Bronchial epithelial cell (primary cell): ENCODE results near the gene C12orf60. TPM values are rescaled to one million over a fixed set of nuclear protein-coding genes. Genes with fewer than 3 reads are reported as not detected.
"Not testable (repeated sequence)": the region's sequence is repeated elsewhere in the genome, so short reads cannot be mapped to it uniquely, and the experiment has no call there.

Experiments used
- DNase-seq: peaks from one replicate; pipeline ENCODE4 v3.0.0-alpha.2; 2010; ENCODE audit warnings: low read depth
- FAIRE-seq: peaks from 2 replicates; lab custom pipeline; 2011; peaks lifted over from hg19 to GRCh38; lab: Jason Lieb, UNC
- H3K27me3 ChIP-seq: 2 replicates; pipeline ENCODE4 v1.5.1; 2011; ENCODE audit warnings: low read length; ENCODE audit not compliant: control insufficient read depth, insufficient read depth
- H3K36me3 ChIP-seq: 2 replicates; pipeline ENCODE4 v1.5.1; 2011; ENCODE audit warnings: low read length; ENCODE audit not compliant: control insufficient read depth, insufficient read depth
- H3K4me3 ChIP-seq: 2 replicates; pipeline ENCODE4 v1.5.1; 2011; ENCODE audit warnings: mild to moderate bottlenecking, low read depth, low read length, control low read depth
- total RNA-seq: library from RNA; depleted of rRNA; stranded (reverse); fragments of >200 nt; gene quantifications from 2 replicates; pipeline ENCODE4 v1.2.1, GENCODE V29; 2014
- TF ChIP-seq, protein P1 (sequence below): IDR thresholded peaks from 2 replicates; pipeline ENCODE4 v1.5.1; 2011; ENCODE audit warnings: mild to moderate bottlenecking, moderate library complexity, low read length, control low read depth, inconsistent platforms; ENCODE audit not compliant: insufficient read depth, severe bottlenecking

C12orf60 gene, protein sequence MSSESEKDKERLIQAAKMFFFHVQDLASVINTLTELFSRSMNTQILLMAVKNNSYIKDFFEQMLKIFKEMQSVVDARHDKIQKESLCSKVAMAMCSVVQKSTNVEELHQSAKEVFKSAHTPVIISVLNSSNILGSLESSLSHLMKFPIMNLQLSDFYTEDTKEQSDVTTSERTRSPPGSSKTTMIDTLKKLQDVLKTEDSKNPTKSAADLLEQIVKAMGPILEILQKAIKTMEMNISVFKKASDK
- total RNA-seq: 1.4 and 2.1 TPM in 2 replicates

DNA sequence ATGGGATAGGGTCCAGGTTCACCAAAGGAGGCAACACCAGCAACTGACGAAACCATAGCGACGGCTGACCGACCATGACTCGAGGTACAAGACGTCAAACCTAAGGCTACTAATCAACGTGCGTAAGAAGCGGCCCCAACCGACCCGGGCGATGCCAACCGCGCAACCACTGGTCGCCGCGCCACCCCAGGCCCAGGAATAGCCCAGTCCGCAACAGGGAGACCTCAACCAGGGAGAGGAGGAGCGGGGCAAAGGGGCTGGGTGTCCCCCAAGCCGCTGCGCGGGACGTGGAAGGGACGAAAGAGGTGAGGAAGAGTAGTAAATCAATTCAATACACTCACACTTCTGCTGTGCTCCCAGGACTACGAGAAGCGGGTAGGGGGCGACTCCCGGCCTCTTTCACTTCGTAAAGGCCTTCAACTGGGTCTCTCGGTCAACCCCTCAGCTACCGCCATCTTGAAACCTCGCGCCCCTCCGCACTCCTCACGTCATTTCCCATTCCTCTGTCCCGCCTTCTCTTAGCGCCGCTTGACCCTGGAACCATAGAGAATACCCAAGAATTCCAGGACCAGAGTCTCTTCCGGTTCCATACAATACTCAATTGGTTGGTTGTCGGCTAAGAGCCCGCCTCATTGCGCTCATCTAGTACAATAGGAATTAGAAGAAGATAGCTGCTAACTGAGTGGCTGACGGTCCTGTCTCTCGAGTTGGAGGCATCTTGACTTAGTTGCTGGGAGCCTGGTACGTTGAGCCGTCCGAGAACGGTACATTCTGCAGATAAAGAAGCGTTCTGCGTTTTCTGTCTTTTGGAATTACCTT, at the start of gene C12orf60, which contains the start of gene WBP11:
Gene C12orf60, plus strand, starts transcription at position 660 of the 819 bp plus-strand sequence. CDS start 19,266 bp downstream, outside the sequence.
Gene WBP11, minus strand, starts transcription at position 468 of the 819 bp plus-strand sequence. CDS start 2,095 bp downstream, outside the sequence.
- H3K27me3 ChIP-seq: no peaks in the 10 kb centered on the region
- peak within 1 kb of the TSS; percentile 80 for H3K4me3 ChIP-seq
- DNase-seq: peak; percentile 99
- FAIRE-seq: peak; percentile 81
- H3K36me3 ChIP-seq: peaks cover 2% of the 10 kb centered on the region
- TF ChIP-seq, protein P1, sequence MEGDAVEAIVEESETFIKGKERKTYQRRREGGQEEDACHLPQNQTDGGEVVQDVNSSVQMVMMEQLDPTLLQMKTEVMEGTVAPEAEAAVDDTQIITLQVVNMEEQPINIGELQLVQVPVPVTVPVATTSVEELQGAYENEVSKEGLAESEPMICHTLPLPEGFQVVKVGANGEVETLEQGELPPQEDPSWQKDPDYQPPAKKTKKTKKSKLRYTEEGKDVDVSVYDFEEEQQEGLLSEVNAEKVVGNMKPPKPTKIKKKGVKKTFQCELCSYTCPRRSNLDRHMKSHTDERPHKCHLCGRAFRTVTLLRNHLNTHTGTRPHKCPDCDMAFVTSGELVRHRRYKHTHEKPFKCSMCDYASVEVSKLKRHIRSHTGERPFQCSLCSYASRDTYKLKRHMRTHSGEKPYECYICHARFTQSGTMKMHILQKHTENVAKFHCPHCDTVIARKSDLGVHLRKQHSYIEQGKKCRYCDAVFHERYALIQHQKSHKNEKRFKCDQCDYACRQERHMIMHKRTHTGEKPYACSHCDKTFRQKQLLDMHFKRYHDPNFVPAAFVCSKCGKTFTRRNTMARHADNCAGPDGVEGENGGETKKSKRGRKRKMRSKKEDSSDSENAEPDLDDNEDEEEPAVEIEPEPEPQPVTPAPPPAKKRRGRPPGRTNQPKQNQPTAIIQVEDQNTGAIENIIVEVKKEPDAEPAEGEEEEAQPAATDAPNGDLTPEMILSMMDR: no peak

DNA sequence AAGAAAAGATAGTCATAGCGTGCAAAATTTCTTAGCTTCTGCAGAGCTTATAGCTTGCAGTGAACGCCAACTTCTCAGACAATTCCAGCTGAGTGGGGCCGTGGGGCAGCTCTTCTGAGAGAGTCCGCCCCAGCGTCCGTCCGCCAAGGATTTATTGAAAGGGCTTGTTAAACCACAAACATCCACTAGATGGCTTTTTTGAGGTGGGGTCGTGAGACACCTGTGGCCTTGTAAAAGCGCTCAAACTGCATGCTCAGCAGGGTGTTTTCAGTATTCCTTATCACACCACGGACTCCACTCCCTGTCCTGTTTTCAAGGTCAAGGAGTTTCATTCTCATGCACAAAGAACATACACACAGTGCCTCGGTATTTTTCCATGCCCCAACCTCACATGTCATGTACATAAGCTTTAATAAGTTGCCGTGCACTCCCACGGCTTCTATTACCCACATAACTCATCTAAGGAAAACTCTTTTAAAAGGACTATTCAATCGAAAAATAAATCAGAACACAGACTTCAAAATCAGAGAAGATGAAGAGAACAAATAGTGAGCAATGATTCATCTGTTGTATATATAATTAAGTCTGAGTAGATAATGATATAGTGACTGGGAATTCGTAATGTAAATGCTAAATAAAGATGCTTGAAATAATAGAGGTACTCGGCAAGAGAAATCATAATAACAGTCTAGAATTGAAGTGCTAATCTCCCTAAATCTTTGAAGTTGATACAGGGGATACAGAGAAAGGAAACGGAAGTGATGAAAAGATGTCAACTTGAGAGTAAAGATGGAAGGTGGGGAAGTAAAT, 46.9 kb upstream of the C12orf60 start:
- FAIRE-seq (no peak), DNase-seq (no peak)
- Histone ChIP-seq H3K36me3 (no peaks in the 10 kb centered on the region), H3K27me3 (no peaks in the 10 kb centered on the region), H3K4me3 (no peak overlapping the region)
- TF ChIP-seq, protein P1: peak; percentile 27

DNA sequence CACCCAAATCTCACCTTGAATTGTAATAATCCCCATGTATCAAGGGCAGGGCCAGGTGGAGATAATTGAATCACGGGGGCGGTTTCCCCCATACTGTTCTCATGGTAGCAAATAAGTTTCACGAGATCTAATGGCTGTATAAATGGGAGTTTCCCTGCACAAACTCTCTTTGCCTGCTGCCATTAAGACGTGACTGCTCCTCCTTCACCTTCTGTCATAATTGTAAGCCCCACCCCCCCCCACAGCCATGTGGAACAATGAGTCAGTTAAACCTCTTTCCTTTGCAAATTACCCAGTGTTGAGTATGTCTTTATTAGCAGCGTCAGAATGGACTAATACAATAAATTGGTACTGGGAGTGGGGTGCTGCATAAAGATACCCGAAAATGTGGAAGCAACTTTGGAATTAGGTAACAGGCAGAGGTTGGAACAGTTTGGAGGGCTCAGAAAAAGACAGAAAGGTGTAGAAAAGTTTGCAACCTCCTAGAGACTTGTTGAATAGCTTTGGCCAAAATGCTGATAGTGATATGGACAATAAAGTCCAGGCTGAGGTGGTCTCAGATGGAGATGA, 43.7 kb upstream of the C12orf60 start:
- not testable (repeated sequence) for H3K27me3 ChIP-seq, FAIRE-seq, H3K36me3 ChIP-seq, H3K4me3 ChIP-seq, DNase-seq

DNA sequence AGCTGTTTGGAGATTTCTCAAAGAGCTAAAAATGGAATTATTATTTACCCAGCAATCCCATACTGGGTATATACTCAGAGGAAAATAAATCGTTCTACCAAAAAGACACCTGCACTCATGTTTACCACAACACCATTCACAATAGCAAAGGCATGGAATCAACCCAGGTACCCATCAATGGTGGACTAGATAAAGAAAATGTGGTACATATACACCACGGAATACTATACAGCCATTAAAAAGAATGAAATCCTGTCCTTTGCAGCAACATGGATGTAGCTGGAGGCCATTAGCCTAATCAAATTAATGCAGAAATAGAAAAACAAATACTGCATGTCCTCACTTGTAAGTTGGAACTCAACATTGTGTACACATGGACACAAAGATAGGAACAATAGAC, 38.1 kb upstream of the C12orf60 start:
- no peaks in the 10 kb centered on the region for H3K27me3 ChIP-seq
- no peaks in the 10 kb centered on the region for H3K36me3 ChIP-seq
- DNase-seq (peak; percentile 71), FAIRE-seq (no peak)
- no peak overlapping the region for H3K4me3 ChIP-seq
- TF ChIP-seq, protein P1: no peak

DNA sequence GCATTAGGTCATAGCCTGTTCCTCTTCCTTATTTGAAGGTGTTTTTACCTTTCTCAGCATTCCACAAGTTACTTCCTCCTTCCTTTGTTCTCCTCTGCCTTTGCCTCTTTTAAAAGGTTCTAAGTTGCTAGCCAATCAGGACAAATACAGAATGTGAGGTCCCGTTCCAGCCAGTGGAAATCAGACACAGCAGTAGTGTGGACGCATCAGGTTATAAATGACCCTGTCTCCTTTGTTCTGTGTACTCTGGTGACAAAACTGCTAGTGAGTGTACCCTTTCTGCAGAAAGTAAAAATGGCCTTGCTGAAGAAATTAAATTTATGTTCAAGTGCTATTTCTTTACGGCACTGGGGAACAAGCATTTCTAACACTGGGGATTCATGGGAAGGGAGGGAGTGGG, 37.5 kb upstream of the C12orf60 start:
- not testable (repeated sequence) for H3K4me3 ChIP-seq, H3K27me3 ChIP-seq, DNase-seq, H3K36me3 ChIP-seq, FAIRE-seq

DNA sequence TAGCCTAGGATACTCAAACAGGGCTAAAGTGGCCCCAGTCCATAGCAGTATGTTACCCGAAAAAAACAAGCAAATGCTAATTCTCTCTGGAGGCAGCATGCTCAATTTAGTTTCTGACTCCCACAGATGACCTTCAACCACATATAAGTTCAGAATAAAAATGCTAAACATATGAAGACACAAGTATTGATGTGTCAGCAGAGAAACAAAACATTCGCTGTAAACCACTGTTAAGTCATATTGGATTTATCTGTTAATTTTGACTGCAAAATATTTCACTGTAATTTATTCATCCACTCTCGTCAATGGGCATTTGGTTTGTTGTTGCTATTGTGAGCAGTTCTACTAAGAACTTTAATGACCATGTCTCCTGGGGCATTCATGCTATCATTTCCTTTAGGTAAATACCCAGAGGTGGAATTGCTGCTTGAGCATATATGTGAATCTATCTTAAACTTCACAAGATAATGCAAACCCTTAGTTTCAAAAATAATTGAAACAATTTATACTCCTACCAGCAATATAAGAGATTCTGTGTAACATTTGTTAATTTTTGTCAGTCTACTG, 36.7 kb upstream of the C12orf60 start:
- Histone ChIP-seq H3K27me3 (no peaks in the 10 kb centered on the region), H3K36me3 (no peaks in the 10 kb centered on the region), H3K4me3 (no peak overlapping the region)
- FAIRE-seq (no peak), DNase-seq (no peak)
- TF ChIP-seq, protein P1: no peak
